GM18909 (cell line): Measurements from ENCODE around the gene COA4.
A peak's percentile ranks its signal among the peaks of the same experiment; 100 is the strongest.
"Not testable (repeated sequence)": the region's sequence is repeated elsewhere in the genome, so short reads cannot be mapped to it uniquely, and the experiment has no call there.

Source experiments
- ATAC-seq: cut with Tn5 transposase; IDR thresholded peaks from one replicate; pipeline ENCODE4 v1.9.1; 2021; ENCODE audit warnings: mild to moderate bottlenecking; ENCODE audit not compliant: unreplicated experiment, poor library complexity

COA4 gene

DNA sequence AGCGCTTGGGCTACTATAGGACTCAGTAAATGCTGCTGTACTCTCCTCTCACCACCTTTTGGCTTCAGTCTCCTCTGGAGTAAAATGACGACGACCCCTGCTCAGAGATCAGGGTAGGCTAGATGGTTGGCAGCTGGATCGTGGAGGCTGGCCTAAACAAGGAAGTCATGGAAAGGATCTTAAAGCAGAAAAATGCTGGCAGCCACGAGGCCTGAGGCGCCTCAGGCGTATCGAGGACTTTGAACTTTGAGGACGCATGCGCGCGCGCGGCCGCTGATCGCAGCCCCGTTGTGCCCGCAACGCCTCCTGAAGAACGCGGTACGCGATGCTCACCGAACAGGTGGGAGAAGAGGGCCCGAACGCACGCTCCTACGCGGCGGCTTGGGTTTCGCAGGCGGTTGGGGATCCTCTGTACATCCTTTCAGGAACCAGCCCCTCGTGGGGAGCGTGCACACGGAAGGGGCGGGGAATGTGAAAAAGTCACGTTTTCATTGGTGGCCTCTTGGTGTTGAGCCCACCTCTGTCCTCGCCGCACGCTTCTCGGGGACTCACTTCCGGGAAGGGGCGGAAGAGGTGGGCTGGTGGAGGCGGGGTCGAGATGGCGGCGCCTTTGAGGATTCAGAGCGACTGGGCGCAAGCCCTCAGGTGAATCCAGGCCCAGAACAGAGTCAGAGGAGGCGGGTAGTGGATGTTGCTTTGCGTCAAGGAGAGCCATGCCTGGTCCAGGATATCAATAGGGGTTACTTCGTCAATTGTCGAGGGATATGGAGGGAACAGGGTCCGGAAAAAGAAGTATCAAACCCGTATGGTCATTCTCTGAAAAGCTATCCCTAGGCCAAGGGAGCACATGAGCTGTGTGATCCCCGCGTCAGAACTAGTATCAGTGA lies at the start of gene COA4, which contains the start of gene PAAF1:
Gene COA4 (minus strand): TSS at position 423 of the 887 bp plus-strand sequence. CDS start 3,468 bp downstream, outside the sequence.
Gene PAAF1 (plus strand): TSS at position 576 of the 887 bp plus-strand sequence. CDS start 23 bp downstream, at position 599.
- ATAC-seq, result peak; percentile 97

GRCh38 chr11:73921180-73921579 lies 44.5 kb upstream of the COA4 start:
- ATAC-seq, result no peak

DNA sequence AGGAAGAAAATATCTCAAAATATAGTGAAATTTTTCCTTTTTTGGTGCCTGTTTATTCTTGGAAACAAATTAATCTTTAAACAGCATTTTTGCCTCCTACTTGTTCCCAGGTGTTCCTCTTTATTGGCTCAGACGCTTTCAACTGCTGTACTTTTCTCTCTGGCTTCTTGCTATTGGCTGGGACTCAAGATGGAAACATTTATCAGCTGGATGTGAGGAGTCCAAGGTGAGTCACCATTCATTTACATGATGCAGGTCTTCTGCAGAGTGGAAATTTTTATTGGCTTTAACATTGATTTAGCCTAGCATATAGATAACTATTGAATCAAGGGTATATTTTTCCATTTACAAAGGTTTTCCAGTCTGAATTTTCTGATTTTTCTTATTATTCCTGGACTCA lies 39.8 kb upstream of the COA4 start:
- no peak for ATAC-seq

- no peak for ATAC-seq
Observed at GRCh38 chr11:73914284-73914683, 37.6 kb upstream of the COA4 start.

GRCh38 chr11:73913472-73913871 lies 36.8 kb upstream of the COA4 start:
- ATAC-seq, result no peak

DNA sequence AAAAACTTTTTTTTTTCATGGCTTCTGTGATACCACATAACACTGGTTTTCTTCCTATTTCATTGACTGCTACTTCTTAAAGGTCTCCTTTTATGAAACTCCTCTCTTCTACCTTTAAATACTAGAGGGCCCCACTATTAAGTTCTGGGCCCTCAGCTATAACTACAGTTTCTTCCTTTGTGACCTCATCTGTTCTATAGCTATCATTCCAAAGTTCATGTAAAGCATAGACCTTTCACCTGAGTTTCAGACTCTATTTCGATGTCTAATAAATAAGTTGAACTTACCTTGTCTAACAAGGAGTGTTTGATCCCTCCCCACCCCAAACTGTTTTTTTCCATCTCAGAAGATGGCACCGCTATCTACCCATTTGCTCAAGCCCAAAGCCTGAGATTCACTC lies 35.4 kb upstream of the COA4 start:
- ATAC-seq, result no peak

DNA sequence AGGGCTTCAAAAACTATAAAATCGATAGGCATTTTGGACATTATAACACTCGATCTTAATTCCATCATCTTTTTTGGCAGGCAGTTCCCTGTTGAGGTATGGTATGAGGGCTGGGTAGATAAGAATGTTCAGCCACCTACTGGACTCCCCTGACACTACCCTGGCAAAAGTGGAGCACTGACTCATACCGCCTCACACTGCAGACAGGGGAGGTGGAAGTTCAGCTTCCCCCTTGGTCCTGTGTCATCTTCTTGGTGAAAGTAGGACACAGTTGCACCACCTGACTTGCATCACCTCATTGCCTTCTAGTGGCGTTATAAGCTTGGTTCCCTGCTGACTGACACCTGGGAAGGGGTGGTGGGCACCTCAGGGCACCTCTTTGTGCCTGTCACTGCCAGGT lies 30.5 kb upstream of the COA4 start:
- no peak for ATAC-seq

DNA sequence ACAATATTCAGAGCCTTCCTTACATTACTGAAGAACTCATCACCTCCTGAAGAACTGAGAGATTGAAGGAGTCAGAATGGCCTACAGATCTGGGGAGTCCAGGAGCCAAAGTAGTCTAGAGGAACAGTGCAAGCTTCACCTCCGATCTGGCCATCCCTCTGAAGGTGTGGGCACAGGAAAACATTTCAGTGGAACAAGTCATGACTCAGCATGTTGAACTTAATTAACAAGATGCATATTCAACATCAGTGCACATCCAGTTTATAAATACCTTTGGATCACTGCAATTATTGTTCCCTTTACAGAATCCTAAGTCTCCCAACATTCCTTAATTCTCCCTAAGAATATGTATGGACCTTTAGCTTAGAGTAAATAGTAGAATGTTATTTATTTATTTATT lies 25.7 kb upstream of the COA4 start:
- no peak for ATAC-seq

DNA sequence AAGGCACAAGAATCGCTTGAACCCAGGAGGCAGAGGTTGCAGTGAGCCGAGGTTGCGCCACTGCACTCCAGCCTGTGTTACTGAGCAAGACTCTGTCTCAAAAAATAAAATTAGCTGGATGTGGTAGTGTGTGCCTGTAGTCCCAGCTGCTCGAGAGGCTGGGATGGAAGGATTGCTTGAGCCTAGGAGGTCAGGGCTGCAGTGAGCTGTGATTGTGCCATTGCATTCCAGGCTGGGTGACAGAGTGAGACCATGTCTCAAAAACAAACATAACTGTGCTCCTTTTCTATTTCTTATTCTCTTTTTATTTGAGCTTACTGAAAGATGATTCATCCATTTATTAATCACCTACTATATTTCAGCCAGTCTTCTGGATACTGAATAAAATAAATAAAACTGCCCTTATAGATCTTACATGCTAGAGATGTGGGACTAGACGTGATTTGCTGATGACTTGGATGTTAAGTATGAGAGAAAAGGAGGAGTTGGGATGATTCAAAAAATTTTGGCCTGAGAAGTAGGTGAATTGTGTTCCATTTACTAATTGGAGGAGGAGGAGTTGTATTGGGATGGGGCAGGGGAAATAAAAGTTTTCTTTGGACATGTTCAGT lies 18.2 kb upstream of the COA4 start:
- ATAC-seq, result no peak

- ATAC-seq, result no peak
Observed at GRCh38 chr11:73893041-73893440, 16.4 kb upstream of the COA4 start.

GRCh38 chr11:73889536-73889935 lies 12.9 kb upstream of the COA4 start:
- ATAC-seq, result no peak

GRCh38 chr11:73889019-73889418 lies 12.4 kb upstream of the COA4 start:
- ATAC-seq, result no peak

DNA sequence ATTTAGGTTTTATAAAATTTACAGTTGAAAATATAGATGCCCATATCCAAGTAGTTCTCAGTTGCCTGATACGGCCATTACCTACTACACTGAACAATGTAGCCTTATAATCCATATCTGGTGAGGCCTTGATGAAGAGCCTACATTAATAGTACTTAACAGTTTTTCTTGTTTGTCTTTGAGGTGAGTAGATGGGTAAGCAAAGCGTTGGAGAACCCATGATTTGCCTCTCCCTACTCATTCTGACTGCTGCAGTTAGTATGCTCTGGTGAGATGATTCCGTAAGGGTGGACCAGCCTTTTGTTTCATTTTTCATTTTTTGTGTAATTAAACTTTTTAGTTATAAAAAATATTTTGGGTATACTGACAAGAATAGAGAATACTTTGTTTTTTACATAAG lies 11.6 kb upstream of the COA4 start:
- ATAC-seq, result no peak

GRCh38 chr11:73883856-73884255 lies 7.2 kb upstream of the COA4 start:
- no peak for ATAC-seq

DNA sequence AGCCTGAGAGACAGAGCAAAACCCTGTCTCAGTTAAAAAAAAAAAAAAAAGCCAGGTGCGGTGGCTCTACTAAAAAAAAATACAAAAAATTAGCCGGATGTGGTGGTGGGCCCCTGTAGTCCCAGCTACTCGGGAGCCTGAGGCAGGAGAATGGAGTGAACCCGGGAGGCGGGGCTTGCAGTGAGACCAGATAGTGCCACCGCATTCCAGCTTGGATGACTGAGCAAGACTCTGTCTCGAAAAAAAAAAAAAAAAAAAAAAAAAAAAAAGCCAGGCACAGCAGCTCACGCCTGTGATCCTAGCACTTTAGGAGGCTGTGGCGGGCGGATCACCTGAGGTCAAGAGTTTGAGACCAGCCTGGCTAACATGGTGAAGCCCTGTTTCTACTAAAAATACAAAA lies 3.8 kb upstream of the COA4 start:
- not testable (repeated sequence) for ATAC-seq

DNA sequence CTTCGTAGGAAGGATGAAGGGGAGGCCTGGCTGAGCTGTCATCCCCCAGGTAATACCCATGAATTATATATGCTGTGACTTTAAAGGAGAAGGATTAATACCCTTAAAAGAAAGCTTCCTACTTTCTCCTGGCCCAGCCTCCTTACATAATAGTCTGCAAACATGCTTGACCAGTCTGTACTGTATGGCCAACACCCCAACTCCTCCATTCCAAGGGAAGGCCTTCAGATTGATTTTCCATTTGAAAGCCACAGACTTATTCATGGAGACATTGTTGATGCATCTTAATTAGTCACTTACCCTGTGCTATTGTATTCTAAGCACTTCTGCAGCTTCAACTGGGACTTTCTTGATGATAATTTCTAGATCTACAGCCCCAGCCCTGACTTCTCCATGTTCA lies 2.1 kb upstream of the COA4 start:
- no peak for ATAC-seq

GRCh38 chr11:73875840-73876239 lies 806 bp downstream of the COA4 start:
- ATAC-seq, result no peak

DNA sequence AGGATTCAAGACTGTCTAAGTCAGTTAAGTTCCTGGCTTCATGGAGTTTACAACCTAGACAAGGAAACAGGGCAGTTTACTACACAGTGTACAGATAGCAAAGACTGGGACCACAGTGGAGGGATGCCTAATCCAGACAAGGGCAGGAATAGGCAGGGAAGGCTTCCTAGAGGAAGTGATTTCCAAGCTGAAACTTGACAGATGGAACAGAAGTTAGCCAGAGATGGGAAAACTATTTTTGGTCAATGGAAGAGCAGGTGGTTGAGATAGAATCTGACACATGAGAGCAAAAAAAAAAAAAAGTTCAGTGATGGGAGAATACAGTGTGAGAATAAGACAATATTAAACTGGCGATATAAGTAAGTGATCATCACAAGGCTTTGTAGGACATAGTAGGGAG lies 1.3 kb downstream of the COA4 start:
- ATAC-seq, result no peak

- ATAC-seq, result no peak
Observed at GRCh38 chr11:73872749-73873357, 3.8 kb downstream of the COA4 start.

- no peak for ATAC-seq
Observed at GRCh38 chr11:73870261-73870660, 6.4 kb downstream of the COA4 start.

DNA sequence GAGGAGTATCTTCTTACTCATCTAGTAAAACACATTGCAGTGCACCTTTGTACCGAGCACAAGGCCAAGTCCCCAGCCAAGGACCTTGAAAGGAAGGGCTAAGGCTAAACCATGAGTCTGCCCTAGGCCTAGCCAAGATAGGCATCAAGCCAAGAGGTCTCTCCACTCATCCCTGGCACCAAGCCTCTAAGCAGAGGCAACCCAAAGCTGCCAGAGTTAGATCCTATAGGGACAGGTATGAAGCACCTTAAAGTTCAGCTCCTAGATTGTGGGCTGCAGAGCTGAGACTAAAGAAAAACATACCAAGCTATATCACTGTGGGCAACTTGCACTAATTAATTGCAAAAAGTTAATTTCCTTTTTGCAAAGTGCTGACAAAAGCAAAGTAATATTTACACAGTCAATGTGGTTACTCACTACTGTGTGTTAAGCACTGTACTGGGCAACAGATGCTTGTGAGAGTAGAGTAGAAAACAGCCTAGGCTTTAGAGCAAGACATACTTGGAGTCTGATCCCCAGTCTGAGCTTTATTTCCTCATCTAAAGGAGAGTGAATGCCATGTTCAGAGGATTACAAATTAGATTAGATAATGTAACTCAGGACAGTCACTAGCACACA lies 7.2 kb downstream of the COA4 start:
- ATAC-seq, result no peak
